Right lobe of liver (tissue), 4 donors: ENCODE measurements around the gene FAM168A.

Source experiments
- POLR2A ChIP-seq: fragments of 450-650 bp; IDR thresholded peaks from one replicate; pipeline ENCODE4 v1.6.1; 2017; ENCODE audit warnings: antibody characterized with exemption, mild to moderate bottlenecking
- TF ChIP-seq, protein P1 (sequence below), 4 donors: fragments of 200-600 bp in 3 of 4; fragments of 450-650 bp in 1 of 4; IDR thresholded peaks; one replicate each; pipeline versions ENCODE4 v1.5.1 to v1.8.0; 2016 to 2022; ENCODE audit warnings: antibody characterized with exemption in 4 of 4, mild to moderate bottlenecking in 2 of 4
- donor health status: DM: no; HTN: no; CAD: no.
- donor health status: DM: no; HTN: no; CAD: no.
- donor health status: DM: no; HTN: yes; CAD: no.

DNA sequence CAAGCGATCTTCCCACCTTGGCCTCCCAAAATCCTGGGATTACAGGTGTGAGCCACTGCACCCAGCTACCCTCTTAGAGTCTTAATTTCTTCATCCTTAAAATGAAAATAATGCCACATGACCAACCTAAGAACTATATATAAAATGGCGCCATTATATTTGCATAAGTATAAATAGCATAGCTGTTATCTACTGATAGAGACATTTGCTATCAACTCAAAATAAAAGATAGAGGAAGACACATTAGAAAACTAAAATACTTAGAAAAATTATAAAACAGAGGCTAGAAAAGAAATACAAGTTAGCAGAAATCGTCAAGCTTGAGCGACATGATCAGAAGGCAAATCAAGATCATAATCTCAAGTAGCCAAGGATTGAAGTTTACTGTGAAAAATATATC lies 6.2 kb downstream of the FAM168A start:
- TF ChIP-seq, protein P1, sequence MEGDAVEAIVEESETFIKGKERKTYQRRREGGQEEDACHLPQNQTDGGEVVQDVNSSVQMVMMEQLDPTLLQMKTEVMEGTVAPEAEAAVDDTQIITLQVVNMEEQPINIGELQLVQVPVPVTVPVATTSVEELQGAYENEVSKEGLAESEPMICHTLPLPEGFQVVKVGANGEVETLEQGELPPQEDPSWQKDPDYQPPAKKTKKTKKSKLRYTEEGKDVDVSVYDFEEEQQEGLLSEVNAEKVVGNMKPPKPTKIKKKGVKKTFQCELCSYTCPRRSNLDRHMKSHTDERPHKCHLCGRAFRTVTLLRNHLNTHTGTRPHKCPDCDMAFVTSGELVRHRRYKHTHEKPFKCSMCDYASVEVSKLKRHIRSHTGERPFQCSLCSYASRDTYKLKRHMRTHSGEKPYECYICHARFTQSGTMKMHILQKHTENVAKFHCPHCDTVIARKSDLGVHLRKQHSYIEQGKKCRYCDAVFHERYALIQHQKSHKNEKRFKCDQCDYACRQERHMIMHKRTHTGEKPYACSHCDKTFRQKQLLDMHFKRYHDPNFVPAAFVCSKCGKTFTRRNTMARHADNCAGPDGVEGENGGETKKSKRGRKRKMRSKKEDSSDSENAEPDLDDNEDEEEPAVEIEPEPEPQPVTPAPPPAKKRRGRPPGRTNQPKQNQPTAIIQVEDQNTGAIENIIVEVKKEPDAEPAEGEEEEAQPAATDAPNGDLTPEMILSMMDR (IDR thresholded peaks at IDR 0.05), result no peak
- no peak for TF ChIP-seq POLR2A
